Uterus (tissue), 2 donors: ENCODE data around the gene PTPRN2.

ENCODE experiments used
- CTCF ChIP-seq, 4 experiments: fragments of 200-600 bp in 2 of 4; fragments of 450-650 bp in 2 of 4; sonication (generic) in 2 of 4; IDR thresholded peaks; one replicate each; pipeline ENCODE4 v1.5.1; 2016 to 2019; ENCODE audit warnings: antibody characterized with exemption in 4 of 4, mild to moderate bottlenecking in 2 of 4, moderate library complexity in 1 of 4
- POLR2A ChIP-seq, 2 donors: fragments of 450-650 bp; IDR thresholded peaks; one replicate each; pipeline ENCODE4 v1.6.1; 2016; ENCODE audit warnings: antibody characterized with exemption in 2 of 2, mild to moderate bottlenecking in 1 of 2, moderate library complexity in 1 of 2

GRCh38 chr7:158054611-158055010, 533.0 kb downstream of the PTPRN2 start:
- no peak for TF ChIP-seq CTCF (IDR thresholded peaks at IDR 0.05)
- TF ChIP-seq POLR2A (IDR thresholded peaks at IDR 0.05): no peak
